Mucosa of stomach (tissue), 1 donor: ENCODE data around the gene ATAD3C.
A peak's percentile ranks its signal among the peaks of the same experiment; 100 is the strongest.

Source experiments
- H3K27me3 ChIP-seq: one replicate; pipeline ENCODE4 v1.7.0; 2013; ENCODE audit warnings: mild to moderate bottlenecking, low read length; ENCODE audit not compliant: control insufficient read depth, insufficient read depth
- H3K36me3 ChIP-seq: one replicate; pipeline ENCODE4 v1.7.0; 2013; ENCODE audit warnings: low read length; ENCODE audit not compliant: control insufficient read depth, insufficient read depth
- H3K4me1 ChIP-seq: one replicate; pipeline ENCODE4 v1.7.0; 2013; ENCODE audit warnings: mild to moderate bottlenecking, low read length; ENCODE audit not compliant: control insufficient read depth, insufficient read depth
- H3K4me3 ChIP-seq: one replicate; pipeline ENCODE4 v1.7.0; 2013; ENCODE audit warnings: low read length
- H3K9ac ChIP-seq: one replicate; pipeline ENCODE4 v1.7.0; 2013; ENCODE audit warnings: mild to moderate bottlenecking, low read length, moderate library complexity
- H3K9me3 ChIP-seq: one replicate; pipeline ENCODE4 v1.7.0; 2013; ENCODE audit warnings: mild to moderate bottlenecking, low read length, moderate library complexity; ENCODE audit not compliant: control insufficient read depth
- donor health status: Pancreatic carcinoma.

Gene ATAD3C

DNA sequence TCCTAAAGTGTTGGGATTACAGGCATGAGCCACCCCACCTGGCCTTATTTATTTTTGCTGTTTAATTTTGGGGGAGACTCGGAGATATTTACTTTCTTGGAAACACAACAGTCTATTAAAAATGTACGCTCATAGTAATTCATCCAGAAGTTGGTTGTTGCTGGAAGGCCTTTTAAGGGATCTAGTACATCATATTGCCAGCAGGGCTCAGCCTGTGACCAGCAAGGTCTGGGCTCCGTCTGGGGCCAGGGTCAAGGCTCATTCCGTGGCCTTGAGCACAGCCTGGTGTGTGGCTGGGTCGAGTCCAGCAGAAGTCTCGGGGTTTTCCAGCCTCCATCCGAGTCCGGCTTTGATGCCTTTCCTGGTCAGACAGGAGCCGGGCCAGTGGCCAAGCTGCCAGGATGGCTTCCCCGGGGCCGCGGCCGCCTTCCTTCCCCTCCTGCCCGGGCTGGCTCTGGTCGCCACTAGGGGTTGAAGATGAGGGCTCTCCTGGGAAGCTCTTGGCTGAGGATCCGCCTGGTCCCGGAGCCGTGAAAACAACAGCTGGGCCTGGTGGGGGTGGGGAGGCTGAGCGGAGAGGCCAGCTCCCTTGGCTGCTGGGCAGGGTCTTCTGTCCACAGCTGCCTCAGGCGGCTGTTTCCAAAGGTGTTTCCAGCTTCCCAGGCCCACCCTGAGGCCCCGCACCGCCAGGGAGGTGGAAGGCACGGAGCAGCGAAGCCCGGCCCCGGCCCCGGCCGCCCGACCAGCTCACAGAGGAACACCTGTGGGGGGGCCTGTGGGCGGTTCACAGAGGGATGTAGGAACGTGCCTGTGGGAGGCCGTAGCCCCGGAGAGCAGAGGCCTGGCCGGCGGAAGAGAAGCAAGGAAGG, 19.1 kb upstream of the ATAD3C start:
- Histone ChIP-seq H3K27me3 (peaks cover 6% of the 10 kb centered on the region), H3K36me3 (no peaks in the 10 kb centered on the region), H3K4me1 (peaks cover 58% of the 10 kb centered on the region), H3K9ac (peak overlapping the region; percentile 64), H3K4me3 (no peak overlapping the region), H3K9me3 (no peaks in the 10 kb centered on the region)

DNA sequence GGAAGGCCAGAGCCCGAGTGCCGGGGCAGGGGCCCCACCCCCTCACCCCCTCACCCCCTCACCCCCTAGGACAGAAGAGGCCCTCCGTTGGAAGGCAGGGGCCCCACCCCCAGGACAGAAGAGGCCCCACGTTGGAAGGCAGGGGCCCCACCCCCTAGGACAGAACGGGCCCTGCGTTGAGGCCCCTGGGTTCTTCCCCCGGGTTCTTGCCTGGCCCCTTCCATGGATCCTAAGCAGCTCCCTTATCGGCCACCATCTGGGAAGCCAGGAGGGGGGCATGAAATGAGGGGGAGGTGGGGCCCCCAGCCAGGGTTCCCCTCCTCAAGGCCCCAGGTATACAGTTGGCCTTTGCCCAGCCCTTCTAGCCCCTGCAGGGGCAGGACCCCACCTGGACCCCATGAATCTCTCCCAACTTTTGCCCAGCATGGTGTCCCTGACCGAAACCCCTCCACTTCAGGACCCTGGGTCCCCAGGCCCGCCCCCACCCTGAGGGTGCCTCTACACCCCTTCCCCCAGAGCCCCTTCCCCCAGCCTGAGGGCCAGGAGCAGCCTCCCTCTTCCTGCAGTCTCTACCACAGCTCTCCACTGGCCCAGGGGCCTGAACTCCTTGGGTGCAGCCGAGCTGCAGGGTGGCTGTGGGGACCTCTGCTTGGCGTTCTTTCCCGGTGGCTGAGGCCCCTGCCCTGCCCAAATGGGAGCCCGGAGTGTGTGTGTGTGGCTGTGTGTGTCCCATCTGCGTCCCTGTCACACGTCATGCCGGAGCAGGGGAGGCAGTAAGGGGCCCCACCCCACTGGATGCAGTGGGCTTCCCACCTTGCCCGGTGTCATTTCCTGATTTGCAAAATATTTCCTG, 18.3 kb upstream of the ATAD3C start:
- peaks cover 5% of the 10 kb centered on the region for H3K27me3 ChIP-seq
- H3K9me3 ChIP-seq: no peaks in the 10 kb centered on the region
- H3K4me1 ChIP-seq: peaks cover 63% of the 10 kb centered on the region
- peak overlapping the region; percentile 68 for H3K9ac ChIP-seq
- peak overlapping the region; percentile 25 for H3K4me3 ChIP-seq
- H3K36me3 ChIP-seq: no peaks in the 10 kb centered on the region

DNA sequence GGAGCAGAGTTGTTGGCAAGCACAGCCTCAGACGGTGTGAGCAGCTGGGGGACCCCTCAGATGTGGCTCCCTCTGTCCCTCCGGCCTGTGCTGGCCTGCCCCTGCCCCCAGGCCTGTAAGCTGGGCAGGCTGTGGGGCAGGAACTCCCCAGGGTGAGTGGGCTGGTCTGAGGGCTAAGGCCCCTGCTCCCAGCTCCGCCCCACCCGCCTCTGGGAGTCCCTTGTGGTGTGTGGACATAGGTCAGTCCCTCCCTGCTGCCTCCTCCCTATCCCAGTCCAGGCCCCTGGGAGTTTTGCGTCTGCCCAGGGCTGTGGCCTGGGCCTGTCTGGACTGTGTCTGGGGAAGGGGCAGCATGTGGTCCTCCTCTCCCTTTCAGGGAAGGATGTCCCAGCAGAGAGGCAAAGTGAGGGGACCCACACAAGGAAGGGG, 17.6 kb upstream of the ATAD3C start:
- Histone ChIP-seq H3K36me3 (no peaks in the 10 kb centered on the region), H3K27me3 (no peaks in the 10 kb centered on the region), H3K4me3 (peak overlapping the region; percentile 25), H3K9ac (peak overlapping the region; percentile 68), H3K4me1 (peaks cover 69% of the 10 kb centered on the region), H3K9me3 (no peaks in the 10 kb centered on the region)

DNA sequence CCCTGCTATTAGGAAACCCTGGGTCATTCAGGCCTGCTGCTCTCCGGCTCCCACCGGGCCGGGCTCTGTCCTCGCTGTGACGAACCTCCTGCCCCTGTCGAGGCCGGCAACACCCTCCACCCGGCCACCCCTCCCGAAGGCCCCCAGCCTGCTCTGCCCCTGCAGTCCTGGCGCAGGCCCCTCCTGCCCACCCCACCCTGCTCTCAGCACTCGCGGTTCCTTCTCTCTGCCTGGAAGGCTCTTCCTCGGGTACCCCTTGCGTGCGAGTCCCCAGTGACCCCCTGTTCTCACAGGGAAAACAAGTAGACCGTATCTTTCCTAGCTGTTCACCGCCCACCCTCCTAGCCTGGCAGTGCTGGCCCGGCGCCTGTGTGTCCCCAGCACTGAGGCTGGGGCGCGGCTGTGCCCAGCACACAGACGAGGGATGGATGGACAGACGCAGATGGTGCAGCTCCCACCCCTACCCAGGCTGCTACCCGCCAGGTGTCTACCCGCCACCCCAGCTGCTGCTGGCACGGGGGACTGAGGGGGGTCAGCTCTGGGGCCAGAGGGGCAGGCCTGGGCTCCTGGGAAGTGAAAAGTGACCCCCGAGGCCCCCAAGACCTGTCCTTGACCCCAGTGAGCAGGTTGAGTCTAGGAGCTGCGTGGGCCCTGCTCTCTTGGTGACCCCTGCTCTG, 17.1 kb upstream of the ATAD3C start:
- Histone ChIP-seq H3K9ac (peak overlapping the region; percentile 68), H3K4me1 (peaks cover 74% of the 10 kb centered on the region), H3K27me3 (no peaks in the 10 kb centered on the region), H3K4me3 (peak overlapping the region; percentile 25), H3K9me3 (no peaks in the 10 kb centered on the region), H3K36me3 (no peaks in the 10 kb centered on the region)

DNA sequence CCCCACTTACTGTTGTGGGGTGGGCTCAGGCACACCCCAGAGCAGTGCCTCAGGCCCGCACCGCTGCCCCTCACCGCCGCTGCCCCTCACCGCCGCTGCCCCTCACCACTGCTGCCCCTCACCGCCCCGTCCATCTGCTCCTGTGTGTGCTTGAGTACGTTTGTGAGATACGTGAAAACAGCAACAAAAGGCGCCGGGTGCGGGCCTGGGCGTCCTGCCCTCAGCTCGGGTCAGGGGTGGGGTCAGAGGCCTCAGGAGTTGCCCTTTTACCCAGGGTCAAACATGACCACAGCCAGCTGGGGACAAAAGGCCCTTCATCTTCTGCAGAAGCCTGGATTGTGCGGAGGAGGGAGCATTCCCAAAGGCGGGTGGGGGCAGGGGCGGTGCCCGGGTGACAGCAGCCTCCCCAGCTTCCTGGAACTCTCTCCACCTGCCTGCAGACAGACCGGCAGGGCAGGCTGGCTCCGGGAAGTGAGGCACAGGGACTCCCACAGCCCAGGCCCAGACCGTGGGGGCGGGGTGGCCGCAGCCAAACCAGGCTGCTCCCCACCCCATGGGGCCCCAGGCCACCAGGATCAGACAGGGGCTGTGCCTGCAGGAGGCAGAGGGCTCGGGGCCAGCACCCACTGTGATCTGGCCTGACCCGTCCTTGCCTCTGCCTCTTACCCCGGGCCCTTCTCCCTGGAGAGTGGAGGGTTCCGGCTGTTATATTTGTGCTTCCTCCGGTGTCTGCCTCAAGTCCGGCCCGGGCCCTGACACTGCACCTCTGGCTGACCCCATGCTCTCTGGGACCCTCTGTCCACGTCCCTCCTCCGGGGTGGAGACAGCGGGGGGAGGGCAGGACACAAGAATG, 16.3 kb upstream of the ATAD3C start:
- H3K9me3 ChIP-seq: no peaks in the 10 kb centered on the region
- H3K4me3 ChIP-seq: peak overlapping the region; percentile 1
- peak overlapping the region; percentile 68 for H3K9ac ChIP-seq
- peaks cover 82% of the 10 kb centered on the region for H3K4me1 ChIP-seq
- H3K36me3 ChIP-seq: no peaks in the 10 kb centered on the region
- no peaks in the 10 kb centered on the region for H3K27me3 ChIP-seq

DNA sequence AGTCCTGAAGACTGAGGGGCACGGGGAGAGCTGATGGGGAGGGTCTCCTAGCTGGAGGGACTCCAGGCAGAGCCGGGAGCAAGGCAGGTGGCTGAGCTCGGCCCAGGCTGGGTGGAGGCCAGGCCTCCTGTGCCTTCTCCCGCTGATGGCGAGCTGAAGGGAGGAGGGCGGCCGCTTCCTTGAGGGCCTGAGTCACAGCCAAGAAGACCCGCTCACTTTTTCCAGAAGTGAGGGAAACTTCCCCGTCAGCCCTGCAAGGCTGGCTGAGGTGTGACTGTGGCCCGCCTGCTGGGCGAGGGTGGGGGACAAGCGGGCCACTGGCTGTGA, 15.7 kb upstream of the ATAD3C start:
- Histone ChIP-seq H3K4me3 (peak overlapping the region; percentile 1), H3K27me3 (no peaks in the 10 kb centered on the region), H3K36me3 (no peaks in the 10 kb centered on the region), H3K9me3 (no peaks in the 10 kb centered on the region), H3K4me1 (peaks cover 88% of the 10 kb centered on the region), H3K9ac (peak overlapping the region; percentile 68)

DNA sequence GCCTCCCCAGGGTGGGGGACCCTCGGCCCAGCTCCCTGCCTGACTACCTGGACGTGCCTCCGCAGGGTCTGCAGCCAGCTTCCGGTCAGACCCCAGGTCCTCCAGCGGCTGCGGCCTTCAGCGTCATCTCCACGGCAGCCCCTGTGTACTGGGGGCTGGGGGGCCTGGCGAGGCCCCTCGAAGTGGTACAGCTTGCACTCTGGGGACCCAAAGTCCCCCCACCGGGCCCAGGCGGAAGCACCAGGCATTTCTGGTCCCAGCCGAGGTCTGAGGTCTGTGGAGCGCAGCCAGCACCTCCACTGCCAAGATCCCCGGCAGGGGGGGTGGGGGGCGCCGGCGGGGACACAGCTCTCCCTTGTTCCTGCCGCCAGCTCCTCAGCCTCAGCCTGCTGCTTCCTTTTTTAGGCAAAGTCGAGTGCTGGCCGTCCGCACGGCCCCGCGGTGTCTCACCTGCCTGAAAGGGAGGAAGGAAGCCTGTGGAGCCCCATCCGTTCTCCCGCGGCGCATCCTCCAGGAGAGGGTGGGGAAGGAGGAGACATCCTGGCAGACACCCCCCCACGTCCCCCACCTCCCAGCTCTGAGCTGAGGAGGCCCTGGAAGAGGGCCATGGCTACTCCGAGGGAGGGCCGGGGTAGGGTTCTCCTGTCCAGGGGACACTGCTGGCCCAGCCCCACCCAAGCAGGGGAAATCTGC, 15.2 kb upstream of the ATAD3C start:
- Histone ChIP-seq H3K36me3 (no peaks in the 10 kb centered on the region), H3K9me3 (no peaks in the 10 kb centered on the region), H3K4me1 (peaks cover 89% of the 10 kb centered on the region), H3K27me3 (no peaks in the 10 kb centered on the region), H3K4me3 (peak overlapping the region; percentile 1), H3K9ac (peak overlapping the region; percentile 68)

DNA sequence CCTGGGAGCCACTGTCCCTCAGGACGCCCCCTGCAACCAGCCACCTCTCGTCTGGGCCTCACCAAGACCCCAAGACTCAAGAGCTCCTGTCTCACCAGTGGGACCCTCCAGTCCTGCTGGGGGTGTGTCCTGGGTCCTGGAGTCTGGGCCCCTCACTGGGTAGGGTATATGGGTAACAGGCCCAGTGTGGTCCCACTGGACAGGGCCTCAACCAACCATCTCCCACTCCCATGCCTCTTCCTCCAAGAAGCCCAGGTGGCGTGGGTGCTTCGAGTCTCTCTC, 14.7 kb upstream of the ATAD3C start:
- H3K9ac ChIP-seq: peak overlapping the region; percentile 68
- no peaks in the 10 kb centered on the region for H3K27me3 ChIP-seq
- H3K36me3 ChIP-seq: no peaks in the 10 kb centered on the region
- H3K9me3 ChIP-seq: no peaks in the 10 kb centered on the region
- H3K4me3 ChIP-seq: no peak overlapping the region
- peaks cover 85% of the 10 kb centered on the region for H3K4me1 ChIP-seq

DNA sequence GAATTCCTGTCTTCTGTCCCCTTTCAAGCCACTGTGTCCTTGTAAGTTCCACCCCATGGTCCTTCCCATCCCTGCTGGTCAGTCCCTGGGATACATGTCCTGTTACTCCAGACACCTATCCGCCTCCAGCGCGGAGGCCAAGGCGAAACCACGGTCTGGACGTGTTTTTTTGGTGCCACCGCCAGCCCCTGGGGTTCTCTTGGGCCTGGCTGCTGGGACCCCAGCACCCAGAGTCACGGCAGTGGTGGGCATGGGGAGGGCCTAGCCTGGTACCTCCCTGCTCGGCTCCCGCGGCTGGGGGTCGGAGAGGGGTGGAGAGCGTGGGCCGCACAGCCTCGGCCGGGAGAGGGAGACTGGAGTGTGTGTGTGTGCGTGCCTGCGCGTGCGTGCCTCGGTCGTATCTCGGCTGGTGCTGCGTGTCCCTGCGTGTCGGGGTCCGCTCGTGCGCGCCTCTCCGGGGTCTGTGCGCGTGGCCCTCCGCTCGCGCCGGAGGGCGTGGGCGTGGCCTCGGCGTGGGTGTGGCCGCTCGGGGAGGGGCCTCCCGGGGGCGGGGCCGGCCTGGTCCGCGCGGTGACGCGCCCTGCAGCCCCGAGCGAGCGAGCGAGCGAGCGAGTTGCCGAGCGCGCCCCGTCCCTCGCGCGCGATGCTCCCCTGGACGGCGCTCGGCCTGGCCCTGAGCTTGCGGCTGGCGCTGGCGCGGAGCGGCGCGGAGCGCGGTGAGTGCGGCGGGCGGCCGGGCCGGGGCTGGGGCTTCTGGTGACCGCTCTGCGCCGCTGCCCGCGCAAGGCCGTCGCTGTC, 14.2 kb upstream of the ATAD3C start, which contains the start of gene VWA1:
Gene VWA1, plus strand, starts transcription at position 585 of the 798 bp plus-strand sequence. Its CDS starts 59 bp downstream, at position 644.
- Histone ChIP-seq H3K27me3 (no peaks in the 10 kb centered on the region), H3K4me3 (peak within 1 kb of the TSS; percentile 41), H3K9ac (peak within 1 kb of the TSS; percentile 72), H3K4me1 (peaks cover 81% of the 10 kb centered on the region), H3K36me3 (no peaks in the 10 kb centered on the region), H3K9me3 (no peaks in the 10 kb centered on the region)

DNA sequence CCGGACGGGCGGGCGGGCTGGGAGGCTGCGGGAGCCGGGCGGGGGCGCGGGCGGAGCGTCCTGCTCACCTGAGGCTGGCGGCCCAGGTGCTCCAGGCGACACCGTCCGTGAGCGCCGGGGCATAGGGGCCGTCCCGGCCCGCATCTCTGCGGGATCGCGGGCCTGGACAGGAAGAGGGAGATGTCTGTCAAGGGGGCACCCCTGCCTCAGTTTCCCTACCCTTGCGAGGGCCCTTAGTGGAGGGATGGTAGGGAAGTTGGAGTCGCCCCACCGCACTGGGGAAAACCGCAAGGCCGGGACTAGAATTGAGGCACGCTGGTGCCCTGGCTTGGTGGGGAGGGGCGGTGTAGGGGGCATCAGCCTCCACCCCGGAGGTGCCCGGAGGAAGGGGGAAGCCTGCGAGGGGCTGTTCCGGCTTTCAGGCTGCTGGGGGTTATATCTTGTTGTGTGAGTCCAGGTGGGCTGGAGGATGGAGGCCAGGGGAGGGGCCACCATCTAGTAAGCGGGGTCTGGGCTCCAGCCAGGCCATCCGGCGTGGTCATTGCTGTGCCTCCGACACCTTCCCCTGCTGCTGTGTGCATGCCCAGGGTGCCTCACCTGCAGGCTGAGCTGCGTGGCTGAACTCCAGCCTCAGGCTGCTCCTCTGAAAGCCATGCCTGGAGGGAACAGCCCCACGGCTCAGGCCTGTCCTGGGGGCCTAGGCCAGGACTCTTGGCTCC, 13.4 kb upstream of the ATAD3C start:
- peaks cover 83% of the 10 kb centered on the region for H3K4me1 ChIP-seq

More for the DNA sequence above, 13.4 kb upstream of the ATAD3C start:
- Histone ChIP-seq H3K4me3 (peak overlapping the region; percentile 41), H3K9ac (peak overlapping the region; percentile 72), H3K9me3 (no peaks in the 10 kb centered on the region), H3K36me3 (no peaks in the 10 kb centered on the region), H3K27me3 (no peaks in the 10 kb centered on the region)
